Calu3 (cell line): ENCODE data around the gene FER. TPM values are rescaled to one million over a fixed set of nuclear protein-coding genes. Genes with fewer than 3 reads are reported as not detected.

ENCODE experiments used
- BruUV-seq: library from RNA; stranded (reverse); fragments of 400-500 nt; replicated peaks from 2 replicates; lab custom pipeline; 2021; lab: Mats Ljungman, UMichigan
- CTCF ChIA-PET: fragments of 300-600 bp; sonication (Branson Sonifier 250); formaldehyde crosslinking; loops from one replicate; lab custom pipeline; 2022; ENCODE audit warnings: antibody characterized with exemption; lab: Charles Lee
- DNase-seq: peaks from one replicate; pipeline ENCODE4 v3.0.0; 2022
- H3K27ac Mint-ChIP-seq: one replicate; pipeline ENCODE4 v1.8.0; 2022; ENCODE audit warnings: mixed read lengths; ENCODE audit not compliant: unreplicated experiment
- H3K27me3 Mint-ChIP-seq: one replicate; pipeline ENCODE4 v1.8.0; 2022; ENCODE audit warnings: mixed read lengths; ENCODE audit not compliant: unreplicated experiment
- H3K36me3 Mint-ChIP-seq: one replicate; pipeline ENCODE4 v1.8.0; 2022; ENCODE audit warnings: mild to moderate bottlenecking, moderate library complexity, mixed read lengths; ENCODE audit not compliant: insufficient read depth, unreplicated experiment
- H3K4me1 Mint-ChIP-seq: one replicate; pipeline ENCODE4 v1.8.0; 2022; ENCODE audit warnings: mild to moderate bottlenecking, low read depth, mixed read lengths; ENCODE audit not compliant: unreplicated experiment
- H3K4me3 Mint-ChIP-seq: one replicate; pipeline ENCODE4 v1.8.0; 2022; ENCODE audit warnings: mild to moderate bottlenecking, low read depth, moderate library complexity, mixed read lengths; ENCODE audit not compliant: unreplicated experiment
- H3K9me3 Mint-ChIP-seq: one replicate; pipeline ENCODE4 v1.8.0; 2022; ENCODE audit warnings: low read depth, mixed read lengths; ENCODE audit not compliant: unreplicated experiment
- intact Hi-C: fragments of 100-400 bp; cut with micrococcal nuclease; formaldehyde crosslinking; loops from one replicate; pipeline ENCODE4 v1.10.0; 2022; ENCODE audit not compliant: unreplicated experiment
- total RNA-seq: library from RNA; stranded (reverse); gene quantifications from 2 replicates; pipeline ENCODE4 v1.2.3, GENCODE V29; 2022
- TF ChIP-seq, protein P1 (sequence below): fragments of 200-600 bp; IDR thresholded peaks from one replicate; pipeline ENCODE4 v1.8.0; 2022; ENCODE audit warnings: antibody characterized with exemption; ENCODE audit not compliant: unreplicated experiment

FER gene
- total RNA-seq, 1 experiment from 2014 or later, result 32.9 TPM

DNA sequence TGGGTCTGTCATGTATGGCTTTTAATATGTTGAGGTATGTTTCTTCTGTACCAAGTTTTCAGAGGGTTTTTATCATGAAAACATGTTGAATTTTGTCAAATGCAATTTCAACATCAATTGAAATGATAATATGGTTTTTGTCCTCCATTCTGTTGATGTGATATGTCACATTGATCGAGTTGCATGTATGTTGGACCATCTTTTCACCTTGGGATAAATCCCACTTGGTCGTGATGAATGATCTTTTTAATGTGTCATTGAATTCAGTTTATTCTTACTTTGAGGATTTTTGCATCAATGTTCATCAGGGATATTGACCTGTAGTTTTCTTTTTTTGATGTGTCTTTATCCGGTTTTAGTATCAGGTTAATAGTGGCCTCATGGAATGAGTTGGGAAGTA, 373.5 kb downstream of the FER start:
- TF ChIP-seq, protein P1, sequence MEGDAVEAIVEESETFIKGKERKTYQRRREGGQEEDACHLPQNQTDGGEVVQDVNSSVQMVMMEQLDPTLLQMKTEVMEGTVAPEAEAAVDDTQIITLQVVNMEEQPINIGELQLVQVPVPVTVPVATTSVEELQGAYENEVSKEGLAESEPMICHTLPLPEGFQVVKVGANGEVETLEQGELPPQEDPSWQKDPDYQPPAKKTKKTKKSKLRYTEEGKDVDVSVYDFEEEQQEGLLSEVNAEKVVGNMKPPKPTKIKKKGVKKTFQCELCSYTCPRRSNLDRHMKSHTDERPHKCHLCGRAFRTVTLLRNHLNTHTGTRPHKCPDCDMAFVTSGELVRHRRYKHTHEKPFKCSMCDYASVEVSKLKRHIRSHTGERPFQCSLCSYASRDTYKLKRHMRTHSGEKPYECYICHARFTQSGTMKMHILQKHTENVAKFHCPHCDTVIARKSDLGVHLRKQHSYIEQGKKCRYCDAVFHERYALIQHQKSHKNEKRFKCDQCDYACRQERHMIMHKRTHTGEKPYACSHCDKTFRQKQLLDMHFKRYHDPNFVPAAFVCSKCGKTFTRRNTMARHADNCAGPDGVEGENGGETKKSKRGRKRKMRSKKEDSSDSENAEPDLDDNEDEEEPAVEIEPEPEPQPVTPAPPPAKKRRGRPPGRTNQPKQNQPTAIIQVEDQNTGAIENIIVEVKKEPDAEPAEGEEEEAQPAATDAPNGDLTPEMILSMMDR, result no peak
- Mint-ChIP-seq H3K4me1 (no peaks in the 10 kb centered on the region), H3K4me3 (no peak overlapping the region), H3K27ac (no peak overlapping the region), H3K9me3 (peaks cover 2% of the 10 kb centered on the region), H3K27me3 (no peaks in the 10 kb centered on the region), H3K36me3 (no peaks in the 10 kb centered on the region)
- no peak for DNase-seq
- CTCF ChIA-PET, result no interaction called here
- BruUV-seq, result no TSS peak
- intact Hi-C loops, result no loop called here

DNA sequence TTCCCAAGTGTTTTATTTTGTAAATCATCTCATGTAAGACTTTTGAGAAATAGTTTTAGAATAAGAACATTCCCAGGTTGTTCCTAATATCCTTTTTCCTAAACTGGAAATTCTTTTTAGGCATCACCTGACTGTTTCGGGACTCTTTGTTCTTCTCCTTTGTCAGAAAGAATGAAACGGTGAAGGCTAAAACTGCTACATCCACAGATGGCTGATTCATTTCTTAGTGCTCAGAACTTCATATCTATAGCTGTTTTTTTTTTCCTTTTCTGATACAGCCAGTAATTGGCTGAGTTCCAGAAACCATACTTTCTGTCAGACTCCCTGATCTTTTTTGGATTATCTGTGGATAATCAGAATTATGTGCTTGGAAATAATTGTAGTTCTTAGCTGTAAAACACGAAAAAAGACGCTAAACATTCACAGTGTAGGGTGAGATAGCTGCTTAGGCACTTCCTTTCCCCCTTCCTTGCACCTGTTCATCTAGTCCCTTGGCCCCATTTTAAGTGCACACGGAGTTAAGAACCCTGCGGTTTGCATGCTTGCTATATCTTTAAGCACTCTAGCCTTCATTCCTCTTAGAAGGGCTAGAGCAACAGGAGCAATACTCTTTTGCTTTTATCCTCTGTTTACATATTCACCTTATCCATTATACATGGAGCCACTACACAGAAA, 378.2 kb downstream of the FER start:
- no peak for DNase-seq
- BruUV-seq, result no TSS peak
- intact Hi-C loops, result no loop called here
- H3K4me1 Mint-ChIP-seq, result no peaks in the 10 kb centered on the region
- H3K36me3 Mint-ChIP-seq, result no peaks in the 10 kb centered on the region
- H3K9me3 Mint-ChIP-seq, result no peaks in the 10 kb centered on the region
- no peak overlapping the region for H3K27ac Mint-ChIP-seq
- TF ChIP-seq, protein P1, result no peak
- CTCF ChIA-PET, result no interaction called here
- H3K4me3 Mint-ChIP-seq, result no peak overlapping the region
- no peaks in the 10 kb centered on the region for H3K27me3 Mint-ChIP-seq

DNA sequence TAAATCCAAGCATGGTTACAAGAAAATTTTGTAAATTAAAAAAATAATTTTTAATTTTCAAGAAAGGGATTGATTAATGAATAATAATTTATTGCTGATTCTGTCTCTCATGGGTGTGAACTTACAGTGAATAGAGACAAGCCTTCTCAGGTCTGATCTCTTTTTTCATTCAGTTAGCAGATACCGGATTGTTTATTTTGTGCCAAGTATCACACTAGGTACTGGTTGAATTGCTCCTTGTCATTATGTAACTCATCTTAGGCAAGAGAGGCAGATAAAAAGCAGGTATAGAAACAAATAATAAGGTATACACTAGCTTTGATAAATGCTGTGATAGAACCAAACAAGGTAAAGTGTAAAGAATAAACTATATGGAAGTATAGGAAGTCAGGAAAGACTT, 378.8 kb downstream of the FER start:
- intact Hi-C loops, result no loop called here
- no peaks in the 10 kb centered on the region for H3K36me3 Mint-ChIP-seq
- CTCF ChIA-PET, result no interaction called here
- no peaks in the 10 kb centered on the region for H3K4me1 Mint-ChIP-seq
- DNase-seq, result no peak
- no TSS peak for BruUV-seq
- no peak overlapping the region for H3K27ac Mint-ChIP-seq
- TF ChIP-seq, protein P1, result no peak
- no peak overlapping the region for H3K4me3 Mint-ChIP-seq
- H3K27me3 Mint-ChIP-seq, result no peaks in the 10 kb centered on the region
- no peaks in the 10 kb centered on the region for H3K9me3 Mint-ChIP-seq

DNA sequence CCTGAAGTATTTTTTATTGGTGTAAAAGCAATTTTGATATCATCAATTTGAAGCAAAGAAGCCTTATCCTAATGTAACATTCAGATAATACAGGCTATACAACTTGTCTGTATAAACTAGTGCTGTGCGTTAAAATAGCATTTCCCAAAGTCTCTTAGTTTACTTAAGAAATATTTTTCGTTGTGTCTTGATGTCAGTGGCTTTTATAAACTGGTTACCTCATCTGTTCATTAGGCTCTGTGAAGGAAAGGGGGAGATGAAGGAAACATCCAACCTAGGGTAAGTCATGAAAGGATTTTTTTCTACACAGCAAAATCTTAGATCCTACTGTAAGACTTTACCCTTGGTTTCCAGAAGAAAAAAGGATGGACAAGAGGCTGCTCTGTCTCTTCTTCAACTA, 389.2 kb downstream of the FER start:
- no peaks in the 10 kb centered on the region for H3K4me1 Mint-ChIP-seq
- no peak for DNase-seq
- no peak overlapping the region for H3K4me3 Mint-ChIP-seq
- H3K27me3 Mint-ChIP-seq, result no peaks in the 10 kb centered on the region
- intact Hi-C loops, result no loop called here
- no peak overlapping the region for H3K27ac Mint-ChIP-seq
- CTCF ChIA-PET, result no interaction called here
- BruUV-seq, result no TSS peak
- no peaks in the 10 kb centered on the region for H3K9me3 Mint-ChIP-seq
- TF ChIP-seq, protein P1, result no peak
- no peaks in the 10 kb centered on the region for H3K36me3 Mint-ChIP-seq
